ENCODE measurements around the gene MCL1.
A peak's percentile ranks its signal among the peaks of the same experiment; 100 is the strongest.
"Not testable (repeated sequence)": the region's sequence is repeated elsewhere in the genome, so short reads cannot be mapped to it uniquely, and the experiment has no call there.

MCL1 gene

DNA sequence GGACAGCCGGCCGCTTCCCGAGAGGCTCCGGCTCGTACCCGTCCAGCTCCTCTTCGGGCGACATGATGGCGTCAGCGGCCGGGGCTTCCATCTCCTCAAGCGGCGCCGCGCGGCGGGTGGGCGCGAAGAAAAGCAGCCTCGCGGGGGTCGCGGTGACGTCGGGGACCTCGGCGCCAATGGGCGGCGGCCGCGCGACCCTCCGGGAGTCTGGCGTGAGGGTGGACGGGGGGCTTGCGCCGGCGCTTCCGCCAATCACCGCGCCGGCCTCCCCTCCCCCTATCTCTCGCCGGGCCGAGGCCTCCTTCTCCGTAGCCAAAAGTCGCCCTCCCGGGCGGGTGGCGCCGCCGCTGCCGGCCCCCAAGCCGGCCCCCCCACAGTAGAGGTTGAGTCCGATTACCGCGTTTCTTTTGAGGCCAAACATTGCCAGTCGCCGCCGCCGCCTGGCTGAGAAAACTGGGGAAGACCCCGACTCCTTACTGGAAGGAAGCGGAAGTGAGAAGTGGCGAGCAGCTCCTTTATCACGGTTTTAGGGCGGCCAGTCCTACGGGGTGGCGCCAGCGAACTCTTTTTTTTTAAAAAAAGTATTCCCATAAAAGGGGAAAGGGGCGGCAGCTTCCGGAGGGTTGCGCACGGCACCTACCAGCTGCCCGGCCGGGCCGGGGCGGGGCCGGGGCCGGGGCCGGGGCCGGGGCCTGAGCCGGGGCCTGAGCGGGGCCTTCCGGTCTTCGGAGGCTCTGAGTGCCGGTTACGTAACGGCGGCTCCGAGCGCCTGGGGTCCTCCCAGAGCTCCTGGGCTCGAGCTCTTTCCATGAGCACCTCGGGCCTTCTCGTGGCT is at the start of gene MCL1:
Gene MCL1, minus strand, starts transcription at position 501 of the 835 bp plus-strand sequence. Its CDS starts 80 bp downstream, at position 421.
- peak; percentile 73 for DNase-seq (ENCODE audit: low read depth)

DNA sequence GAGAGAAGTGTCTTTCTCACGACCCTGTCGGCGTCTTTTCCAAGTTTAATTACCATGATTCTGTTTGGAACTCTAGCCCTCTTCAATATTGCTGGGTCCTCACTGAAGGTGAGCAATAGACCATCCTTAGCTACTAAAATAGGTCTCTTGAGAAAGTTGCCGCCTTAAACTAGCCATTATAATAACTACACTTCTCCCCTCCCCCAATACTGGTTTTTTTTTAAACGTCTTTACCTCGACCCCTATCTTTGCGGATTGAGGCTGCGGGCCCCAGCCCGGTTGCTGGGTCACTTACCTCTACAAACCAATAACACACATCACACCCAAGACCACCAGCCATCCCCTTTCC is 49.3 kb upstream of the MCL1 start:
- no peak for DNase-seq (ENCODE audit: low read depth)

DNA sequence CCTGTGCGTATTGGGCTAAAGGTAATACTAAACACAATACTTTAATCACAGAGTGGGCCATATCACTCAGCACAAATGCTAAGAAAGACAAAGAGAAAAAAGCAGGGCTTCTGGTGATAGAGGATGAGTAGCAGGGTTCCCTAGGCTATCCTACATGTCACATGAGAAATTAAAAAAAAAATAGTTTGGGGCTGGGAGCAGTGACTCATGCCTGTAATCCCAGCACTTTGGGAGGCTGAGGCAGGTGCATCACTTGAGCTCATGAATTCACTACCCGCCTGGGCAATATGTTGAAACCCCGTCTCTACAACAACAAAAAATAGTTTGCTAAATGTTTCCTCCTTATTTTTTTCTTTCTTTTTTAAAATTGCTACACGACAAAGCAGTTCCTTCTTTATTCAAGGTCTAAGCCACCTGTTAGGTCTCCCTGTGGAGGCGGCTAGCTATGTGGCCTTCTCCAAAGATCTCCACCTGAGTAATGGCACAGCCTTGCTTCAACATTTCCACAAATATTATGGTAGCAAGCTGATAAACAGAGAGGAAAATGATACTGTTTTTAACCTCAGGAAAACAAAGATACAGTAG is 48.5 kb upstream of the MCL1 start:
- no peak for DNase-seq (ENCODE audit: low read depth)

DNA sequence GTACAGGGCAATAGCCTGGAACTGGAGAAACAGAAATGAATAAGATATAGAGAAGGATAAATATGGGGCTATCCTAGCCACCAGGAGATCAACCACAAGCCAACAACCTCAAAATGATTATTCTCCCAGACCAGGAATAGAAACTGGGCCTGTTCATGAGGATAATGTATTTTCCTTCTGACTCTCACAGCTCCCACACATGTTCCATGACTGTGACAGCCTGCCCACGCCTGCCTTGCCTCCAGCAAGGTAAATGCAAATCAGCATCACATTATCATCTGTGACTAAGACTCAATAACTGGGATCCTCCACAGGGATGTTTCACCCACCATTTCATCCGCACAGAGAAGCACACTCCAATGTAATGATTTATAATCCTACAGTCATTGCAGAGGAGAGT is 46.7 kb upstream of the MCL1 start:
- no peak for DNase-seq (ENCODE audit: low read depth)

DNA sequence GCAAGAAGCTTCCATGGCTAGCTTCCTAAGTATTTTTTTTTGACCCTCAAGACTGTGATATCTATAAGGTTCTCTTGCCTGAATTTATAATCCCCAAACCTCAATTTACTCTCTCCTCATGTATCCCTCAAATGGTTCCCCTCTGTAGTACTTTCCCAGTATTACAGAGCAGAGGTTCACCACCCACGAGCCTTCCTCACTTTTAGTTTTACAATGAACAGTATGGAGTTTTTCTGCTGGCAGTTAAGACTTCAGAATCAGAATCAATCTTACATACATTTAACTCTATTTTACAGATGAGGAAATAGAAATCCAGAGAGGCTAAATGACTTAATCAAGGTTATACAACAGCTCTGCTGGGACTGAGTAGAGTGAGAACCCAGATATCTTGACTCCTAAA is 45.1 kb upstream of the MCL1 start:
- DNase-seq (ENCODE audit: low read depth), result not testable (repeated sequence)

DNA sequence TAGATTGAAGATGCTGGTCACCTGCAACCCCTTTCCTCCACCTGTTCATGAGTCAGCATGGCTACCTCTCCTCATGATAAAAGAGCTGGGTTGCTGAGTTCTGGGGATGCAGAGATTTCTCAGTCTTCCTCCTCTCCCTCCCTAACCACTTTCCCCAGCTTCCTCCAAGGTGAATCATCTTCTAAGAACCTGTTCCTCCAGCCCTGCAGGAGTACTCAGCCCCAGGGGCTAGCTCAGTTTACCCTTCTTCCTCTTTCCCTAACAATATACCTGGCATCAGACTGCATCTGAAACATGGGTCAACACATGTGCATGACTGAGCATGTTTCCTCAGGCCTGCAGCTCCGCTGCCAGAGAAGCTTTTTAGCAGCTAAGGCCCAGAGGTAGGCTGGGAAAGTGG is 44.7 kb upstream of the MCL1 start:
- DNase-seq (ENCODE audit: low read depth), result not testable (repeated sequence)

DNA sequence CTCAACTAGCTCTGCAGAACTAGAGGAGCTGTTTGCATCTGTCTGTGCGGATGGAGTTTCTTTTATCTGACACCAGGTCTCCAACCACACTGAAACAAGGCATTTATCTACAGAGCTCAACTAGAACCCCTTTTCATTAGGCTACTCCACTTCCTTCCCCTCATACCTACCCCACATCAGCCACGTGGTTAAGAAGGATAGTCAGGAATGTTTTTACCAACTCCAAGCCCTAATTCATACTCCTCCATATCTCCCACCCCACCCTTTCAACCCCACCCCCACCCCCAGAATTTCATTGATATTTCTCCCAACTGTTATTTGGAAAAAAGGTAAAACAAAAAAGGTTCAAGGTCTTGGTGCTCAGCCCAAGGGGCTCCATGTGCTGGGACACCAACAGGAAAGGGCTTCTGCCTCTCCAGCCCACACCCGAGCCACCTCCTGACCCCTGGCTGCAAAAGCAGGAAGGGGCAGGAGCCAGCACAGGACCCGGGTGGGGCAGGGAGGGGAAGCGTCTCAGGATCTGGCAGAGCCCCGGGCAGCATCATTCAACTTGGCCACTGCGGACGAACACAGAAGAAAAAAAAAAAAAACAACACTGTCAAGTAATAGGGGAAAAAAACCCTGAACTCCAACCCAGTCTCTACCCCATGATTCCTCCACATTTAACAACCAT is 43.0 kb upstream of the MCL1 start:
- DNase-seq (ENCODE audit: low read depth), result no peak

DNA sequence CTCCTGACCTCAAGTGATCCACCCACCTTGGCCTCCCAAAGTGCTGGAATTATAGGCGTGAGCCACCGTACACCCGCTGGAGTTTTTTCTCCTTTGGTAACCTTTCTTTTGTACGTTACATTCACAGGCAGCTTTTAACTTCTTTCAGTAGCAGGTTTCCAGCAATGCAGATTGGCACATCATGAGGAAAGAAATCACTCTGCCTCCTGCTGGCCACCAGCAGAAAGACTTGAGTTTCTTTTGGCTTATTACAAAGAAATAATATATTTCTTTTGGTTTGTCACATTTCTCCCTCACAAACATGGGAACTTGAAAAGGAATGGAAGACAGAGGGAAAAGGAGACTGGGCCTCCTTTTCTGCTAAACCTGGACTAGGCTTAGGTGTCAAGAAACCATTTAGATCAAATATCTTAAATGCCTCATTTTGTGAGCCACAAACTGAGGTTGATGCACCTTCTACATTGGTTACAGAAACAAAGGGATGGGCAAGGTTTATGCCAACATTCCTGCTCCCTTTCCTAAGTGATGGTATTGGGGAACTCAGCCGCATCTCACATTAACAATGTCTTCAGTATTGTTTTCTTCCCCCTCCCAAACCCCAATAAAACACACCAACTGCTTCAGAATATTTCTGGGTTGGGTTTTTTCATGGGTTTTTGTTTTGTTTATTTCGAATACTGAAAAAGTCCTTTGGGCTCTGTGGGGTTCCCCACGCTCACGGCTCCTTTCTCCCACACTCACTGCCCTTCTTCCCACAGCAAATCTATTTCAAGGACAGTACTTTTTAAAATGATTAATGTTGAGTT is 42.3 kb upstream of the MCL1 start:
- DNase-seq (ENCODE audit: low read depth), result no peak

DNA sequence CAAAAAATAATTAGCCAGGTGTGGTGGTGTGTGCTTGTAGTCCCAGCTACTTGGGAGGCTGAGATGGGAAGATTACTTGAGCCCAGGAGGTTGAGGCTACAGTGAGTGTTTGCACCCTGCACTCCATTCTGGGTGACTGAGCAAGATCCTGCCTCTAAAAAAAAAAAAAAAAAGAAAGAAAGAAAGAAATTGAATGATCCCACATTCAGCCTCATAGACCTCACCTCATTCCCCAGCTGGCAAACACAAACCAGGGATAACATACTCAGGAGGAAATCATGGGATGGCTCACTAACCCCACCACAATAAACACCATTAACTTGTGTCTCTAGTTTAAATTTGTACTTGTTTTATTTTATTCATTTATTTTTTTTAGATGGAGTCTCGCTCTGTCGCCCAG is 41.5 kb upstream of the MCL1 start:
- no peak for DNase-seq (ENCODE audit: low read depth)

DNA sequence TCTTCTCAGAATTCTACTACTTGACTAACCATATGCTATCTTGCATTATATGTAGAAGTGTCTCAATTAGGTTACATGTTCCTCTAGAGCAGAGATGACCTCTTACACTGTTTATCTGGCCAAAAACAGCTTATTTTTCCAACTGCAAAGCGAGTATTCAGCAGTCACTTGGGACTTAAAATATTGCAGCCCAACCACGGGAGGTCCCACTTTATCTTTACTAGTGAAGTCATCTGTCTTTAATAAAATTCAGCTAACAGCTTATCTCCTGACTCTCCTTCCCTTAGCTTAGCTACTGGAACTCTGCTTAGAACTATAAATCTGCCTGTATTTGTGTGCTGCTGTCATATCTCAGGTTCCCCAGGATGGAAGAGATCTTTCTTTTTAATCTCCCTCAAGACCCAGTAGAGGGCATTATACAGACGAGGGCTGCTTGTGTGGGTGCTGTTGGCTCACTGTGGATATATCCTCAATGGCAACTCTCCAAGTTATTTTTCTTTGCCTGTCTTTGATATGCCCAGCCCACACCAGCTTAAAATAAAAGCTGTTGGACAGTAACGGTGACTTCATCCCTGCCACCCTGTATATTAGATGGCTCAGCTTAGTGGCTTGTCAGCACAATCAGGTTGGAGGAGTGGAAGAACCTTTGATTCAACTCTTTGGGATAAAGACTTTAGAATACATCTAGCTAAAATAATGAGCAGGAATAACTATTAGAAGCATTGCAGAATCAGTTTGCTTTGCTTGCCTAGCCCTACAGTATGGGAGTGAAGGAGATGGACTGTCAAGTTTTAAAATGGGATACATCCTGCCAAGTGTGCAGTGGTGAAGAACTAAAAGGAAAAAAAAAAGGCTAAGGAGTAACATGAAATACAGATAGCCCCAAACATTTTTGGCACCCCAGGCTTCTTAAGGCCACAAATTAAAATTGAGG is 40.4 kb upstream of the MCL1 start:
- DNase-seq (ENCODE audit: low read depth), result no peak

DNA sequence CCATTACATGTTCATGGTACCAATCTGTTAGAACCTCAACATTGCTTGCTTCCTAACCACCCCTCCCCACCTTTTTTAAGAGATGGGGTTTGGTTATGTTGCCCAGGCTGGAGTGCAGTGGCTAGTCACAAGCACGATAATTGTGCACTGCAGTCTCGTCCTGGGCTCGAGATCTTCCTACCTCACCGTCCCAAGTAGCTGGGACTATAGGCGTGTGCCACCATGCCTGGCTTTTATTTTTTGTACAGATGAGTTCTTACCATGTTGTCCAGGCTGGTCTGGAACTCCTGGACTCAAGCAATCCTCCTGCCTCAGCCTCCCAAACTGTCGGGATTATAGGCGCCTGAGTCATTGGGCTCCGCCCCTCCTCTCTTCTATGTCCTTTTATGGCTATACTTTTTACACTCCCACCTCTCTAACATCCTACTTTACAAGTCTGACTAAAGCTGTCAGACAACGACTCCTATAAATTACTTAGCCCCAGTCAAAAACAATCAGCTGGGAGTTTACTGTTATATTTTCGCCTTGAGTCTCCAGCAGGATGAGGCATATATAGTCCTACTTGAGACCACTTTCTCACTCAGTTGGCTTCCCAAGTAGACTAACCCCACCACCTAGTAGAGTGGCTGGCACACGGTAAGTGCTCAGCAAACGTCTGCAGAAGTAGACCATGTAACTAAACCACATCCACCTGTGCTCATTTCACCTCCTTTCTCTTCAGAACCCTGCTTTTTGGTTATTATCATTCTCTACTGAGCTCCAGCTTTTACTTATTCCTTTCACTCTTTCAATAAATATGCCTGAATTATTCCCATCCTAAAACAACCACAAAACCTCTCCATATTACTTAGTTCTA is 36.2 kb upstream of the MCL1 start:
- DNase-seq (ENCODE audit: low read depth), result no peak

DNA sequence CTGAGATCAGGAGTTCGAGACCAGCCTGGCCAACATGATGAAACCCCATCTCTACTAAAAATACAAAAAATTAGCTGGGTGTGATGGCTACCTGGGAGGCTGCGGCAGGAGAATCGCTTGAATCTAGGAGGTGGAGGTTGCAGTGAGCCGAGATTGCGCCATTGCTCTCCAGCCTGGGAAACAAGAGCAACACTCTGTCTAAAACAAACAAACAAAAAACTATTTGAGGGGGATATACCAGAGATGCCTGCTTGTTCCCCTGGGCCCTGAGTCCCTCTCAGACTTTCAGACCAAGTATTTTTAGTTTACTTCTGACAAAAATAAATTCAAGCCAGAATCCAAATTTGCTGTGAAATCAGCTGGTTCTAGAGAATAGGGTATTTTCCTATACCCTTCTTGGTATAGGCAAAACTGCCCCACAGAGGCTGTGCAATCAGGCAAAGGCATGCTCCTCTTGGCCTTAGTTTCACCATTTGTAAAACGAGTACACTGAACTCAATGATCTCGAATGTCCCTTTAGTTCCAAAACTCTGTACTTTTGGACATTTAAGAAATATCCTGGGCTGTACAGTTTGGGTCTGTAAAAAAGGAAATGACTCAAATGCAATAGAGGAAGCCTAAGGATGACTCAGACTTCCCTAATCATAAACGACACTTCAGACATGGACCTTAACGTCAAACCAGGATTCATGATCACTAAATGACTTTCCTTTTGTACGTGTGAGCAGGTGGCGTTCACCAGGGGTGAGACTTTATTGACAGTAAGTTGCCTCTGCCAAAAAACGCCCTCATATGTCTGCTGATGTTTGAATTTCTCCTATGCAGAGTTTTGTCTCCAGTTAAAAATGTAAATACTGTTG is 33.9 kb upstream of the MCL1 start:
- DNase-seq (ENCODE audit: low read depth), result peak; percentile 67

DNA sequence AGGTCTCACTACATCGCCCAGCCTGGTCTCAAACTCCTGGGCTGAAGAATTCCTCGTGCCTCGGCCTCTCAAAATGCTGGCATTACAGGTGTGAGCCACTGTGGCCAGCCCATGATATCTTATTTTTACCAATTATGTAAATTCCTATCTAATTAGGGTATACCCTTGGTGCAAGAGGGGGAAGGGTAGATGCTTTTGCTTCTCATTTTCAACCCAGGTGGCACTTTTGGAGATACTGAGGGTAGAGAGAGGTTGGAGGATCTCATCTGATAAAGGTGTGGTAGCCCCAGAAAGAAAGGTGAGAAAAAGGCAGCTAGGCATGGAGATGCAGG is 32.6 kb upstream of the MCL1 start:
- no peak for DNase-seq (ENCODE audit: low read depth)

DNA sequence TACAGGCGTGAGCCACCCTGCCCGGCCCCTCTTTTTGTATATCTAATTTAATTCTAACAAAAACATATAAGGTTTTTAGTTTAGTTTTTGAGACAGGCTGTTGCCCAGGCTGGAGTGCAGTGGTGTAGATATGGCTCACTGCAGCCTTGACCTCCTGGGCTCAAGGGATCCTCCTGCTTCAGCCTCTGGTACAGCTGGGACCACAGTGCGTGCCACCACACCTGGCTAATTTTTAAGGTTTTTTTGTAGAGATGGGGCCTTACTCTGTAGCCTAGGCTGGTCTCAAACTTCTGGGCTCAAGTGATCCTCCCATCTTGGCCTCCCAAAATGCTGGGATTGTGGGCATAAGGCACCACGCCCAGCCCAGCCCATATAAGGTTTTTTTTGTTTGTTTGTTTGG is 31.2 kb upstream of the MCL1 start:
- DNase-seq (ENCODE audit: low read depth), result no peak

DNA sequence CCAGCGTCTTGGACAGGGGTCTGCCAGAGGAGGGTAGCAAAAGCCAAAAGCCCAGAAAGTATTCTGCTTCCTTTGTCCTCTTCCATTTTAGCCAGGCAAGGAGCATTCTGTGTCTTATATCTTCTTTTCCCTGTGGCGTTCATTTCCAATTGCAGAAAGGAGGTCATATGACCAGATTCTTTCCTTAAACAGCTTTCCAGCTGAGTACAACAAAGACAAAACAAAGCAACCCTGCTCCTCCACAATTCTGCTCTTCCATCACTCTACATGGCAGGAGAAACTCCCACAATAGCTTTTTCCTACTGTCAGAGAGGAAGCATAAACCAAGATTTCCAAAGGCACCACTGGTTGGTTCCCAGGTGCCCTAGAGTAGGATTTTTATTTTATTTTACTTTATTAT is 30.3 kb upstream of the MCL1 start:
- no peak for DNase-seq (ENCODE audit: low read depth)

DNA sequence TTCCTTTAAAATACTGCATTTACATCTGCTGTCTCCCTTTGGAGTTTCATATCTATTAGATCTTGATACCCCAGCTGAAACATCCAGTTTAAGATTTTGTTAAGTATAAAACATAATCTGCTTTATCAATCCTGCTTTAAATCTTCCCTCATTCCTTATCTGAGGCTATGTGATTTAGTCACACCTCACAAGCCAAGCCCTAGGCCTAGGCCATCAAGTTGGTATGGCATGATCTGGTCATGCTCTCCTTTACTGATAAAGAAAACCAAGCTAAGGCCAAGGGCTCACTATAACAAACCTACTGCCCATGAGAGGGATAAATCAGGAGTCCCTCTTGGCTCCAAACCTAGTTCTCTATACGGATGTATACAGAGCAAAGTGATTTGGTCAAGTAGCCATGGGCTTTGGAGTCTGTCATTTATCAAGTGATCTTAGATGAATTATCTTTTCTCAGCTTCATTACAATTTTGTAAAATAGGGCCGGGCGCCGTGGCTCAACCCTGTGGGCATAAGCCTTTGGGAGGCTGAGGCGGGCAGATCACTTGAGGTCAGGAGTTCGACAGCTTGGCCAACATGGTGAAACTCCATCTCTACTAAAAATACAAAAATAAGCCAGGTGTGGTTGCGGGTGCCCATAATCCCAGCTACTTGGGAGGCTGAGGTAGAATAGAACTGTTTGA is 27.2 kb upstream of the MCL1 start:
- no peak for DNase-seq (ENCODE audit: low read depth)

DNA sequence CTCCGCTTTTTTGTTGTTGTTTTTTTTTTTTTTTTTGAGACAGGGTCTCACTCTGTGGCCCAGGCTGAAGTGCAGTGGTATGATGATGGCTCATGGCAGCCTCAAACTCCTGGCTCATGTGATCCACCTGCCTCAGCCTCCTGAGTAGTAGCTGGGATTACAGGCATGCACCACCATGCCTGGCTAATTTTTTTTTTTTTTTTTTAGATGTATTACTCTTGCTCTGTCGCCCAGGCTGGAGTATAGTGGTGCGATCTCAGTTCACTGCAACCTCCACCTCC is 26.0 kb upstream of the MCL1 start:
- DNase-seq (ENCODE audit: low read depth), result not testable (repeated sequence)

DNA sequence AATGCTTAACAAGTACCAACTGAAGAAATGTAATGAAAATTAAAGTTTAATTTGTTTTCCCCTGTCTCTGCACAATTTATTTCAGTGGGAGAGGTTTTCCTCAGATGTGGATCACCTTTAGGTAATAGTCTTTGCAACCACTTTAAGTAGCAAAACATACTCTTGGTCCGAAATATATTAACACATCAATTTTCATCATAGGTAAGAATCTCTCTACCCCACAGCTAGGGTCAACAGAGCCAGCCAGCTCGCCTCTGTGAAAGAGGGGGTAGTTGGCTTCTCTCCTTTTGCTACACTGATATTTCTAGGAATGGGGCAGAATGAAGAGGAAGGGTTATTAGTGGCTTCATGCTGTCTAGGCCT is 24.8 kb upstream of the MCL1 start:
- no peak for DNase-seq (ENCODE audit: low read depth)

DNA sequence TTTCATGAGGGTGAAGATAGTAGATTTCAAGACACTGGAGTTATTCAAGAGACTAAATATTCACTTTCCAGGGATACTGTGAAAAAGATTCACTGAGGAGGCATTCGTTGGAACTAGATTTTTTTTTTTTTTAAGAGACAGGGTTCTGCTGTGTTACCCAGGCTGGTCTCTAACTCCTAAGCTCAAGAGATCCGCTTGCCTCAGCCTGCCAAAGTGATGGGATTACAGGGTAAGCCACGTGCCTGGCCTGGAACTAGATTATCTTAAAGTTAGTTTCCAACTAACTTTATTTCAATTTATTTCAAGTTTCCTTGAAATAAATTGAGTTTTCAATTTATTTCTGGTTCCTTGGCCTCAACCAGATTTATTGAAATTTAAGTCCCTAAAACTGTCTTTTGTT is 24.3 kb upstream of the MCL1 start:
- DNase-seq (ENCODE audit: low read depth), result no peak
